Neutrophil (primary cell): Measurements from ENCODE around the gene CR1.
"Not testable (repeated sequence)": the region's sequence is repeated elsewhere in the genome, so short reads cannot be mapped to it uniquely, and the experiment has no call there.

Source experiments
- H3K27ac ChIP-seq: fragments of 200-600 bp; sonication (generic); 2 replicates; pipeline ENCODE4 v1.5.1; 2016; ENCODE audit warnings: mild to moderate bottlenecking, moderate library complexity
- H3K27me3 ChIP-seq: fragments of 200-600 bp; sonication (generic); 2 replicates; pipeline ENCODE4 v1.6.0; 2016; ENCODE audit warnings: mild to moderate bottlenecking
- H3K36me3 ChIP-seq: fragments of 200-600 bp; sonication (generic); 2 replicates; pipeline ENCODE4 v1.5.1; 2017
- H3K4me1 ChIP-seq, 2 experiments: fragments of 200-600 bp in 1 of 2; sonication (generic) in 1 of 2; 1 replicate in 1 of 2; 2 replicates in 1 of 2; pipeline versions ENCODE4 v1.5.1 to v1.6.1; 2013 to 2016; ENCODE audit warnings: low read depth in 1 of 2, low read length in 1 of 2, mild to moderate bottlenecking in 1 of 2, moderate library complexity in 1 of 2; ENCODE audit not compliant: control insufficient read depth in 1 of 2, insufficient read depth in 1 of 2
- H3K4me3 ChIP-seq, 2 experiments: fragments of 200-600 bp in 1 of 2; sonication (generic) in 1 of 2; 1 replicate in 1 of 2; 2 replicates in 1 of 2; pipeline ENCODE4 v1.5.1; 2013 to 2016; ENCODE audit warnings: low read depth in 1 of 2, low read length in 1 of 2, mild to moderate bottlenecking in 1 of 2, moderate library complexity in 1 of 2
- H3K9me3 ChIP-seq: fragments of 200-600 bp; sonication (generic); 2 replicates; pipeline ENCODE4 v1.5.1; 2016
- TF ChIP-seq, protein P1 (sequence below): fragments of 200-600 bp; sonication (generic); IDR thresholded peaks from 2 replicates; pipeline ENCODE4 v1.5.1; 2016; ENCODE audit warnings: antibody characterized with exemption

Gene CR1

DNA sequence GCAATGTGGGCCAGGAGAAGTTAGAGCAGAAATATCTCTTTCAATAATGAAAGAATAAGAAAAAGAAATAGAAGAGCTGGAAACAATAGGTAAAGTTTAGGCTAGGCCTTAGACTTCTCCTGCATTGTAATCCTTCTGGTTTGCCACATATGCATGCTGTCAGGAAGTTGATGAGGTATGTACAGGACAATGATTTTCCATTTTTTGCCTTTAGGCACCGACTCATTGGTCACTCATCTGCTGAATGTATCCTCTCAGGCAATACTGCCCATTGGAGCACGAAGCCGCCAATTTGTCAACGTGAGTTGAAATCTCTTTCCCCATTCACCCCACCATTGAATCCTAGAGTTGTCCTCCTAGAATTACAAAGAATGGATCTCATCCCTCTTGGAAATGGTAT lies 79.4 kb downstream of the CR1 start:
- not testable (repeated sequence) for H3K4me3 ChIP-seq, H3K27me3 ChIP-seq, H3K27ac ChIP-seq, H3K9me3 ChIP-seq
- peaks cover 53% of the 10 kb centered on the region for H3K36me3 ChIP-seq
- peaks cover 14 to 22% of the 10 kb centered on the region in 2 experiments for H3K4me1 ChIP-seq

GRCh38 chr1:207578796-207579435 lies 83.0 kb downstream of the CR1 start:
- Histone ChIP-seq H3K9me3 (peaks cover 4% of the 10 kb centered on the region), H3K27ac (peak overlapping the region; percentile 32), H3K4me3 (no peak overlapping the region), H3K36me3 (peaks cover 88% of the 10 kb centered on the region), H3K4me1 (peaks cover 3 to 12% of the 10 kb centered on the region in 2 experiments), H3K27me3 (no peaks in the 10 kb centered on the region)
- TF ChIP-seq, protein P1, sequence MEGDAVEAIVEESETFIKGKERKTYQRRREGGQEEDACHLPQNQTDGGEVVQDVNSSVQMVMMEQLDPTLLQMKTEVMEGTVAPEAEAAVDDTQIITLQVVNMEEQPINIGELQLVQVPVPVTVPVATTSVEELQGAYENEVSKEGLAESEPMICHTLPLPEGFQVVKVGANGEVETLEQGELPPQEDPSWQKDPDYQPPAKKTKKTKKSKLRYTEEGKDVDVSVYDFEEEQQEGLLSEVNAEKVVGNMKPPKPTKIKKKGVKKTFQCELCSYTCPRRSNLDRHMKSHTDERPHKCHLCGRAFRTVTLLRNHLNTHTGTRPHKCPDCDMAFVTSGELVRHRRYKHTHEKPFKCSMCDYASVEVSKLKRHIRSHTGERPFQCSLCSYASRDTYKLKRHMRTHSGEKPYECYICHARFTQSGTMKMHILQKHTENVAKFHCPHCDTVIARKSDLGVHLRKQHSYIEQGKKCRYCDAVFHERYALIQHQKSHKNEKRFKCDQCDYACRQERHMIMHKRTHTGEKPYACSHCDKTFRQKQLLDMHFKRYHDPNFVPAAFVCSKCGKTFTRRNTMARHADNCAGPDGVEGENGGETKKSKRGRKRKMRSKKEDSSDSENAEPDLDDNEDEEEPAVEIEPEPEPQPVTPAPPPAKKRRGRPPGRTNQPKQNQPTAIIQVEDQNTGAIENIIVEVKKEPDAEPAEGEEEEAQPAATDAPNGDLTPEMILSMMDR: no peak

GRCh38 chr1:207579436-207579799 lies 83.5 kb downstream of the CR1 start:
- Histone ChIP-seq H3K9me3 (peaks cover 4% of the 10 kb centered on the region), H3K4me1 (peaks cover 0 to 8% of the 10 kb centered on the region in 2 experiments), H3K27me3 (no peaks in the 10 kb centered on the region), H3K27ac (peak overlapping the region; percentile 32), H3K36me3 (peaks cover 93% of the 10 kb centered on the region), H3K4me3 (no peak overlapping the region)
- TF ChIP-seq, protein P1: no peak

DNA sequence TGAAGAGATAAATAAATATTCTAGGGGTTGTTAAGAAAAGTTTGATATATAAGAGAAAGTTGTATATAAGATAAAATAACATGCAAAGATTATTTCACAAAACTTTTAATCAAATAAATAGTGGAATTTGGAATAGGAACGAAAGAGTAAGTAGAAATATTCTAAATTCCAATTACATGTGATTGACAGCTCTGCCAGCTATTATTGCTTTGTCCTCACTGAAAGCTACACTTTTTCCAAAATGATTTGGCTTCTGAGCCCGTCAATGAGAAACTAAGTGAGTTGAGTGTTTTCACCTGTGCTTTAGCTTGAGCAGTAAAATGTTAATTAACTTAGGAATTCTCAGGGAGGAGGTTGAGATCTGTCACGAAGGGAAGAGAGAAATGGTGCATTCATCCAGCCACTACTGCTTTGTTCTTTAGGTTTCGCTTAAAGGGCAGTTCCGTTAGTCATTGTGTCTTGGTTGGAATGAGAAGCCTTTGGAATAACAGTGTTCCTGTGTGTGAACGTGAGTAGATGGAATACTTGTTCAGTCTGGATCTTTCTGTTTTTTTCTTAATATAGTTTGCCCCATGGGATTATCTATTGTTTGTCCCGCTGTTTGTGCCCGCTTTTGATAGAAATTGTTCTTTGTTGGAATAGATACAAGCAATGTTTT lies 85.7 kb downstream of the CR1 start:
- Histone ChIP-seq H3K4me3 (no peak overlapping the region), H3K27ac (no peak overlapping the region), H3K27me3 (no peaks in the 10 kb centered on the region), H3K4me1 (peaks cover 0 to 3% of the 10 kb centered on the region in 2 experiments), H3K36me3 (peaks cover 100% of the 10 kb centered on the region), H3K9me3 (peaks cover 4% of the 10 kb centered on the region)
- TF ChIP-seq, protein P1: no peak

- not testable (repeated sequence) for H3K4me3 ChIP-seq, H3K27me3 ChIP-seq, H3K27ac ChIP-seq, H3K4me1 ChIP-seq, H3K9me3 ChIP-seq
- H3K36me3 ChIP-seq: peaks cover 73% of the 10 kb centered on the region
Measured at GRCh38 chr1:207589506-207589905, 93.5 kb downstream of the CR1 start.

GRCh38 chr1:207591205-207591604 lies 95.2 kb downstream of the CR1 start:
- H3K9me3 ChIP-seq, H3K4me3 ChIP-seq, H3K27ac ChIP-seq, H3K4me1 ChIP-seq, H3K27me3 ChIP-seq: not testable (repeated sequence)
- H3K36me3 ChIP-seq: peaks cover 57% of the 10 kb centered on the region

DNA sequence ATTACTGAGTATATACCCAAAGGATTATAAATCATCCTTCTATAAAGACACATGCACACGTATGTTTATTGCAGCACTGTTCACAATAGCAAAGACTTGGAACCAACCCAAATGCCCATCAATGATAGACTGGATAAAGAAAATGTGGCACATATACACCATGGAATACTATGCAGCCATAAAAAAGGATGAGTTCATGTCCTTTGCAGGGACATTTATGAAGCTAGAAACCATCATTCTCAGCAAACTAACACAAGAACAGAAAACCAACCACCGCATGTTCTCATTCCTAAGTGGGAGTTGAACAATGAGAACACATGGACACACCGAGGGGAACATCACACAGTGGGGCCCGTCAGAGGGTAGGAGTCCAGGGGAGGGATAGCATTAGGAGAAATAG lies 98.1 kb downstream of the CR1 start:
- H3K27ac ChIP-seq, H3K9me3 ChIP-seq, H3K4me1 ChIP-seq, H3K27me3 ChIP-seq, H3K4me3 ChIP-seq: not testable (repeated sequence)
- H3K36me3 ChIP-seq: peaks cover 50% of the 10 kb centered on the region
